ENCODE results near the gene MYCBP2.

DNA sequence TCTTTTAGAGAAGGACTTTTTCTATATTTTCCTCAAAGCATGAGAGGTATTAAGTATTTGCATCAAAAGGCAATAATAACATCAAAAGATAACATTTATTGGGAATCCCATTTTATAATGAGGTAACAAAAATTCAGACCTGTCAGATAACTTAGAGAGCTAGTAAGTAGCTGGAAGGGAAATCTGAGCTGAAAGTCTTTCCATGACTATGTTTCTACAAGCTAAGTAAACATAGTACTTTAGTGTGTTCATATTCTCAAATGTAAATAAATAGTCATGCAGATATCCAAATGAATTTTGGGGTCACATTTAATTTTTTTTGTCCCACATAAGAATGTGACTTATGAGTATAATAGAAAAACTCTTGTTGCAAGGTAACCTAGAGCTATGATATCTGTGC is 212.6 kb downstream of the MYCBP2 start:
- TF ChIP-seq, protein P1, sequence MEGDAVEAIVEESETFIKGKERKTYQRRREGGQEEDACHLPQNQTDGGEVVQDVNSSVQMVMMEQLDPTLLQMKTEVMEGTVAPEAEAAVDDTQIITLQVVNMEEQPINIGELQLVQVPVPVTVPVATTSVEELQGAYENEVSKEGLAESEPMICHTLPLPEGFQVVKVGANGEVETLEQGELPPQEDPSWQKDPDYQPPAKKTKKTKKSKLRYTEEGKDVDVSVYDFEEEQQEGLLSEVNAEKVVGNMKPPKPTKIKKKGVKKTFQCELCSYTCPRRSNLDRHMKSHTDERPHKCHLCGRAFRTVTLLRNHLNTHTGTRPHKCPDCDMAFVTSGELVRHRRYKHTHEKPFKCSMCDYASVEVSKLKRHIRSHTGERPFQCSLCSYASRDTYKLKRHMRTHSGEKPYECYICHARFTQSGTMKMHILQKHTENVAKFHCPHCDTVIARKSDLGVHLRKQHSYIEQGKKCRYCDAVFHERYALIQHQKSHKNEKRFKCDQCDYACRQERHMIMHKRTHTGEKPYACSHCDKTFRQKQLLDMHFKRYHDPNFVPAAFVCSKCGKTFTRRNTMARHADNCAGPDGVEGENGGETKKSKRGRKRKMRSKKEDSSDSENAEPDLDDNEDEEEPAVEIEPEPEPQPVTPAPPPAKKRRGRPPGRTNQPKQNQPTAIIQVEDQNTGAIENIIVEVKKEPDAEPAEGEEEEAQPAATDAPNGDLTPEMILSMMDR (IDR thresholded peaks at IDR 0.05): no peak
- TF ChIP-seq POLR2A (IDR thresholded peaks at IDR 0.05): no peak
- TF ChIP-seq POLR2AphosphoS5 (IDR thresholded peaks at IDR 0.05): no peak

All from upper lobe of left lung (tissue), 4 donors.